Right cardiac atrium (tissue), 5 donors: ENCODE measurements around the gene PHKG1. TPM values are rescaled to one million over a fixed set of nuclear protein-coding genes. Genes with fewer than 3 reads are reported as not detected.
"Not testable (repeated sequence)": the region's sequence is repeated elsewhere in the genome, so short reads cannot be mapped to it uniquely, and the experiment has no call there.

Experiments used
- ATAC-seq, 2 donors: fragments of 200-7000 bp; cut with Tn5 transposase; one replicate each; pipeline versions ENCODE4 v1.8.0 to v1.9.1; 2020; ENCODE audit warnings: moderate library complexity in 2 of 2, mild to moderate bottlenecking in 1 of 2
- DNase-seq, 3 donors: peaks; one replicate each; pipeline ENCODE4 v3.0.0-alpha.2; 2020
- H3K27ac ChIP-seq: one replicate; pipeline ENCODE4 v1.5.1; 2013; ENCODE audit warnings: mild to moderate bottlenecking, low read length, control low read depth, moderate library complexity
- H3K27me3 ChIP-seq: one replicate; pipeline ENCODE4 v1.6.1; 2013; ENCODE audit not compliant: control insufficient read depth, insufficient read depth
- H3K4me1 ChIP-seq: one replicate; pipeline ENCODE4 v1.6.1; 2013; ENCODE audit warnings: low read length; ENCODE audit not compliant: control insufficient read depth, insufficient read depth
- H3K4me3 ChIP-seq: one replicate; pipeline ENCODE4 v1.5.1; 2013; ENCODE audit warnings: low read length, control low read depth
- H3K9me3 ChIP-seq: one replicate; pipeline ENCODE4 v1.6.1; 2013; ENCODE audit warnings: low read length; ENCODE audit not compliant: control insufficient read depth
- WGBS: extraction: QIAGEN DNeasy Blood & Tissue Kit; methylation state at CpG from one replicate; pipeline ENCODE4 v1.1.7; 2013; 5-methylcytosine and 5-hydroxymethylcytosine counted together
- intact Hi-C, 4 donors: fragments of 100-400 bp; cut with DNase I; formaldehyde crosslinking; loops; one replicate each; pipeline versions ENCODE4 v1.11.0 to v1.14.0; 2022 to 2023
- polyA plus RNA-seq: library from polyadenylated mRNA; stranded (reverse); fragments of 200-250 nt; gene quantifications from one replicate; pipeline ENCODE4 v1.2.3, GENCODE V29; 2013
- total RNA-seq, 4 donors: library from RNA; stranded (reverse); fragmentation: NEBNext Ultra II Directional; extraction: Animal tissue kit (Norgen Biotek cat#: 25700); gene quantifications; one replicate each; pipeline ENCODE4 v1.2.1, GENCODE V29; 2021
- donor health status: healthy with polysubstance abuse.
- donor health status: DM: no; HTN: yes; CAD: no.
- donor health status: DM: no; HTN: no; CAD: no.
- donor health status: DM: no; HTN: yes; CAD: no; lungs with severe emphysema.
- donor health status: DM: yes; HTN: yes; CAD: no.

PHKG1 gene
- total and polyA plus RNA-seq, 5 donors: 22.6 to 50.4 (median 24.5) TPM

- Histone ChIP-seq H3K4me3 (peak within 1 kb of the TSS; percentile 97), H3K27me3 (no peaks in the 10 kb centered on the region), H3K4me1 (no peaks in the 10 kb centered on the region), H3K27ac (peak within 1 kb of the TSS; percentile 95), H3K9me3 (no peaks in the 10 kb centered on the region)
- ATAC-seq (peak; percentile 100), DNase-seq (peak; percentile 97 to 98 (median 98))
- intact Hi-C loops: no loop called here
- 3% methylated on average over 57 of the region's 57 CpGs for WGBS
Observed at GRCh38 chr7:56106108-56107073, 13.6 kb upstream of the PHKG1 start, which contains the start of gene CHCHD2. Gene CHCHD2 (minus strand): TSS chr7:56106476. CDS start chr7:56106413, 63 bp downstream.

- DNase-seq (no peak), ATAC-seq (peak; percentile 47 to 63)
- no peaks in the 10 kb centered on the region for H3K9me3 ChIP-seq
- intact Hi-C loops: no loop called here
- 22% methylated on average over 6 of the region's 6 CpGs for WGBS
- no peak overlapping the region for H3K27ac ChIP-seq
- H3K4me3 ChIP-seq: peak overlapping the region; percentile 97
- H3K27me3 ChIP-seq: no peaks in the 10 kb centered on the region
- H3K4me1 ChIP-seq: no peaks in the 10 kb centered on the region
Observed at GRCh38 chr7:56105508-56105907, 12.8 kb upstream of the PHKG1 start.

DNA sequence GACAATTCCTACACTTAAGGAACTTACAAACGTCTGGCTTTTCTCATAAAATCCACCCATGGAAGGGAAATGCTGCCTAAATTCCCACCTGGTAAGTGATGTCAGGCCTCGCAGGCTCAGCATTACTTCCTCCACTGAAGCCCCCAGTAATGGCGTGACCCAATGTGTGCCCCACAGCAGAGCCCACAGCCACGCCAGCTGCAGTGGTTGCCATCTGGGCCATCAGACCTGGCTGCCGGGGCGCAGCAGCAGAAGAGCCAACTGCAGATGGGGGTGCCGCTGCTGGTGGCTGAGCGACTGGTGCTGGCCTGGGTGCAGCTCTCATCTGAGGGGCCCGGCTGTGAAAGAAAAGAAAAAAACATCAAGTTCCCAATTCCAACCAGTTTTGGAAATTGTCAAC, 11.4 kb upstream of the PHKG1 start:
- intact Hi-C loops, H3K27me3 ChIP-seq, H3K27ac ChIP-seq, ATAC-seq, DNase-seq, H3K4me3 ChIP-seq, H3K4me1 ChIP-seq, H3K9me3 ChIP-seq: not testable (repeated sequence)
- WGBS: 88% methylated on average over 9 of the region's 9 CpGs

DNA sequence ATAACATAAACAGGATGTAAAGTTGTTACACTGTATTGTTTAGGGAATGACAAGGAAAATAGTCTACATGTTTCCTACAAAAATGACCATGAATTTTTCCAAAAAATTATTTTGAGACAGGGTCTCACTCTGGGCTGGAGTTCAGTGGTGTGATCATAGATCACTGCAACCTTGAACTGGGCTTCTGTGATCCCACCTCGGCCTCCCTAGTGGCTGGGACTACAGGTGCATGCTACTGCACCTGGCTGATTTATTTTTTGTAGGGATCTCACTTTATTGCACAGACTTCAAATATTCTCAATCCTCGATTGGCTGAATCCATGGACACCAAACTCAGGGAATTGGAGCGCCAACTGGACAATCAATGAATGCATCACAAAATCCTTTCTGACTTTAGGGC, 6.9 kb upstream of the PHKG1 start:
- 96% methylated on average over 3 of the region's 3 CpGs for WGBS
- DNase-seq (no peak), ATAC-seq (no peak)
- peaks cover 1% of the 10 kb centered on the region for H3K4me1 ChIP-seq
- no peak overlapping the region for H3K4me3 ChIP-seq
- no peak overlapping the region for H3K27ac ChIP-seq
- H3K27me3 ChIP-seq: no peaks in the 10 kb centered on the region
- H3K9me3 ChIP-seq: no peaks in the 10 kb centered on the region
- intact Hi-C loops: no loop called here

- ATAC-seq, DNase-seq, H3K9me3 ChIP-seq, H3K4me3 ChIP-seq, H3K27me3 ChIP-seq, H3K4me1 ChIP-seq, intact Hi-C loops, H3K27ac ChIP-seq: not testable (repeated sequence)
- 87% methylated on average over 8 of the region's 8 CpGs for WGBS
Observed at GRCh38 chr7:56098187-56099008, 5.6 kb upstream of the PHKG1 start.

- Histone ChIP-seq H3K27me3 (no peaks in the 10 kb centered on the region), H3K4me1 (peaks cover 4% of the 10 kb centered on the region), H3K27ac (no peak overlapping the region), H3K9me3 (no peaks in the 10 kb centered on the region), H3K4me3 (no peak overlapping the region)
- ATAC-seq: peak; percentile 36 to 56
- WGBS: 53% methylated on average over 5 of the region's 5 CpGs
- intact Hi-C loops: no loop called here
- DNase-seq: peak in 1 of 3 donors; percentile 59
Observed at GRCh38 chr7:56097700-56098099, 4.9 kb upstream of the PHKG1 start.

DNA sequence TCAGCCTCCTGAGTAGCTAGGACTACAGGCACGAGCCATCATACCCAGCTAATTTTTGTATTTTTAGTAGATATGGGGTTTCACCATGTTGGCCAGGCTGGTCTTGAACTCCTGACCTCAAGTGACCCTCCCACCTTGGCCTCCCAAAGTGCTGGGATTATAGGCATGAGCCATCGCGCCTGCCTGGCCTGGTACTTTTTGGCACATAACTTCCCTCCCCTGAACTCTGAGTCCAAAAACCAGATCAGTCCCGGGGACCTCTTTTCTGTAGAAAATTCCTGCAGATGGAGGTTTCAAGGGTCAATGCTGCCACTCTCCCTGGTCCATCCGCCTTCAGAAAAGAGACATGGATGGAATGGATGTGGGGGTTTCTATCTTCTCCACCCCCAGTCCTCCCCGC, 364 bp downstream of the PHKG1 start:
- 19% methylated on average over 6 of the region's 6 CpGs for WGBS
- intact Hi-C loops: not testable (repeated sequence)

GRCh38 chr7:56091591-56091990, 1.2 kb downstream of the PHKG1 start:
- Histone ChIP-seq H3K27ac (peak overlapping the region; percentile 91), H3K27me3 (no peaks in the 10 kb centered on the region), H3K9me3 (no peaks in the 10 kb centered on the region), H3K4me3 (no peak overlapping the region), H3K4me1 (peaks cover 12% of the 10 kb centered on the region)
- intact Hi-C loops: no loop called here
- WGBS: 58% methylated on average over 3 of the region's 3 CpGs
- peak; percentile 84 to 92 for ATAC-seq
- peak; percentile 73 to 87 (median 84) for DNase-seq

More for the DNA sequence above, 364 bp downstream of the PHKG1 start:
- H3K9me3 ChIP-seq, DNase-seq, H3K27me3 ChIP-seq: not testable (repeated sequence)
- peak overlapping the region; percentile 82 for H3K27ac ChIP-seq
- peaks cover 12% of the 10 kb centered on the region for H3K4me1 ChIP-seq
- peak overlapping the region; percentile 1 for H3K4me3 ChIP-seq
- peak in 1 of 2 donors; percentile 2 for ATAC-seq

GRCh38 chr7:56087445-56087844, 5.3 kb downstream of the PHKG1 start:
- DNase-seq (peak in 1 of 3 donors; percentile 18), ATAC-seq (no peak)
- 89% methylated on average over 16 of the region's 16 CpGs for WGBS
- Histone ChIP-seq H3K27ac (no peak overlapping the region), H3K27me3 (no peaks in the 10 kb centered on the region), H3K4me3 (no peak overlapping the region), H3K4me1 (peaks cover 11% of the 10 kb centered on the region), H3K9me3 (no peaks in the 10 kb centered on the region)
- intact Hi-C loops: no loop called here

DNA sequence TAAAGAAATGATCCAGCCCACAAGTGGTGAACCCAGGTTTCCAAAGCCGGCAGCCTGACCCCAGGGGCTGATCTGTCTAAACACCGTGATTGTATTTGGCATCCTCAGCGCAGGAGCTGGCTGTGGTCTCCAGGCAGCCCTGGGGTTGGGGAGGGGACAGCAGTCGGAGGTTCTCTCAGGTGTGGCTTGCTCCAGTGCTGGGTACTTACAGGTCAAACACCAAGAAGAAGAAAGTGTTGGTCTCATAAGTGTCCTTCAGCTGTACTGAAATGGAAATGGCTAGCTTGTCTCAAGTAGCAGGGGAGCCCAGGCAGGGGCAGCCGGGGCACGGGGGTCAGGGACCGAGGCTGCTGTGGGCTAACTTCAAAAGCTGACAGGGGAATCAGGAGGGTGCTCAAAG, 6.0 kb downstream of the PHKG1 start:
- intact Hi-C loops: no loop called here
- 96% methylated on average over 7 of the region's 7 CpGs for WGBS
- no peak for ATAC-seq

More for the DNA sequence above, 6.0 kb downstream of the PHKG1 start:
- Histone ChIP-seq H3K4me3 (no peak overlapping the region), H3K27me3 (no peaks in the 10 kb centered on the region), H3K4me1 (peaks cover 8% of the 10 kb centered on the region), H3K27ac (no peak overlapping the region), H3K9me3 (no peaks in the 10 kb centered on the region)
- no peak for DNase-seq
